NT2/D1 (cell line): ENCODE results near the gene RNF146.

Source experiments
- DNase-seq: peaks from one replicate; pipeline ENCODE4 v3.0.0-alpha.2; 2011; ENCODE audit warnings: low read depth, low spot score
- H3K27me3 ChIP-seq: 2 replicates; pipeline ENCODE4 v1.6.0; 2011; ENCODE audit warnings: mild to moderate bottlenecking; ENCODE audit not compliant: insufficient read length, insufficient read depth
- H3K36me3 ChIP-seq: 2 replicates; pipeline ENCODE4 v1.6.1; 2011; ENCODE audit warnings: mild to moderate bottlenecking, low read length, mixed read lengths; ENCODE audit not compliant: insufficient read depth, insufficient read length
- H3K4me1 ChIP-seq: 2 replicates; pipeline ENCODE4 v1.5.1; 2011; ENCODE audit not compliant: insufficient read depth, insufficient read length
- H3K4me3 ChIP-seq: 2 replicates; pipeline ENCODE4 v1.5.1; 2011; ENCODE audit warnings: low read depth; ENCODE audit not compliant: insufficient read length
- H3K9ac ChIP-seq: 2 replicates; pipeline ENCODE4 v1.6.0; 2011; ENCODE audit warnings: low read depth; ENCODE audit not compliant: insufficient read length
- H3K9me3 ChIP-seq: 2 replicates; pipeline ENCODE4 v1.5.1; 2011; ENCODE audit warnings: mild to moderate bottlenecking, low read length; ENCODE audit not compliant: insufficient read depth
- SUZ12 ChIP-seq: IDR thresholded peaks from 2 replicates; pipeline ENCODE4 v1.6.1; 2011; ENCODE audit not compliant: insufficient read length, insufficient read depth; ENCODE audit errors: extremely low read depth
- YY1 ChIP-seq: IDR thresholded peaks from 2 replicates; pipeline ENCODE4 v1.6.1; 2011; ENCODE audit not compliant: insufficient read length, insufficient read depth
- ZNF274 ChIP-seq: IDR thresholded peaks from 2 replicates; pipeline ENCODE4 v1.6.1; 2011; ENCODE audit warnings: mild to moderate bottlenecking, low read depth, low read length

The RNF146 gene

DNA sequence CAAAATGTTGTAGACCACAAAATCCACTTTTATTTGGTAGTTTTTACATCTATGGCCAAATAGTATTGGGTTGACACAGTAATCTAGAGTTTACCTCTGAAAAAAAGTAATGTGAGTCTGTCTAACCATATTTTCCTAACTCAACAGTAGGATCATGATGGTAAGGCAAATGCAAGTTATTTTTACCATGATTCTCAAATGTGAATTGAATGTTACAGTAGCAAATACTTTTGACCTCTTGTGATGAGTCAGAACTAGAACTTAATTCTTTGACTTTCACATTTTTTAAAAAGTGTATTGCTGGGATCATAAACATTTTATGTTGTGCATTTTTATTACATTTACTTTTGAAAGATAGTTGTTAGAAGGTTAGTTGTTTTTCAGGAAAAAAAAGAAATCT lies 22.0 kb downstream of the RNF146 start:
- Histone ChIP-seq H3K27me3 (no peaks in the 10 kb centered on the region), H3K9me3 (no peaks in the 10 kb centered on the region), H3K4me3 (no peak overlapping the region), H3K9ac (no peak overlapping the region), H3K36me3 (peaks cover 42% of the 10 kb centered on the region), H3K4me1 (no peaks in the 10 kb centered on the region)
- DNase-seq, result no peak
- TF ChIP-seq SUZ12, result no peak
- TF ChIP-seq ZNF274, result no peak
- TF ChIP-seq YY1, result no peak

DNA sequence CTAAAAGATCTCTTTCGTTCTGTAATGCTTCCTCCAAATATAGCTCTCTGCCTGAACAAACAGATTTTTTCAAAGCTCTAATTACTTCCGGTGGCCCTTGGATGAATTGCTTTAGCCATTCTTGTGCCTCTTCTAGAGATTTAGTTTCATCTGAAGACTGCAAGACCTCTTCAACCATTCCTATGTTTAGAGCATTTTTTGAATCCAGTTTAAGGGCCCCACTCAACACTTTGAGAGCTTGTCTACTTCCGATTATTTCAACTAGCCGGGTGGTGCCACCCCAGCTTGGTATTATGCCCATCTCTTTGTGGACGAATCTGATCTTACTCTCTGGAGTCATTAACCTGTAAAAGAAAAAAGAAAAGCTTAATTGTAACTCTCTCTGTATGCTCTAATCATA lies 23.3 kb downstream of the RNF146 start:
- DNase-seq, result no peak
- Histone ChIP-seq H3K4me1 (no peaks in the 10 kb centered on the region), H3K36me3 (peaks cover 43% of the 10 kb centered on the region), H3K27me3 (no peaks in the 10 kb centered on the region), H3K4me3 (no peak overlapping the region), H3K9ac (no peak overlapping the region), H3K9me3 (no peaks in the 10 kb centered on the region)
- TF ChIP-seq SUZ12, result no peak
- TF ChIP-seq ZNF274, result no peak
- no peak for TF ChIP-seq YY1

DNA sequence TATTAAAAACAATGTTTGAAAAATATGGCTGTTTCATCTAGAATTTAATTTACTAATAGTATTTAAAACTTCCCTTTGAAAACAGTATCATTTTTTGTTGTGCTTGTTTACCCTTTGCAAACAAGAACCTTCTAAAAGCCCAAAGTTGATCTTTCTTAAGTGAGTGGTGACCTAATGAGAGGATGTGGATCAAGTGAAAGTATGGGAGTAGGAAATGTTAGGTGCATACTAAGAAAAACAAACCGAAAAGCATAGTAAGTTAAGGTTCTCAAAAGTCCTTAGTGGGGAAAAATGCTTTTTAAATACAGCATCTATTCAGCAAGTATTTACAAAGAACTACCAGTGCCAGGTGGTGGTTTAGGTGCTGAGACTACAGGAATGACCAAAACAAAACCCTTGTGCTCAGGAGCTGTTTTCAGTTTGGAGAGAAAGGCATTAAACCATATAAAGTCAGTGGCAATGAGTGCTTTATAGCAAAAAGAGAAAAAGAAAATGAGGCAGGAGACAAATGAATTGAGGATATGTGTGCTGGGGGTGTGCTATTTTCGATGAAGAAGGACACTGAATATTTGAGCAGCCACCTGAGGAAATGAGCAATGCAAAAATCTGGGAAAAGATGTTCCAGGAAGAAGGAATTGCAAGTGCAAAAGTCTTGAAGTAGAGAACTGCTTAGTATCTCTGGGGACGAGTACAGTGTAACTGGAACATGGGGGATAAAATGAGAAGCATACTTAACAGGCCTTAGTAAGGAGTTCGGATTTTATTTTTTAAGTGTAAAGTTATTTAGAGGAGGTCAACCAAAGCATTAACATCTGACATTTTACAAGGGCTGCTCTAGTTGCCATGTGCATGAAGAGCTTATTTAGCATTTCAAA lies 24.0 kb downstream of the RNF146 start:
- TF ChIP-seq YY1, result no peak
- no peak for TF ChIP-seq SUZ12
- no peak overlapping the region for H3K9ac ChIP-seq
- no peak overlapping the region for H3K4me3 ChIP-seq
- H3K27me3 ChIP-seq, result no peaks in the 10 kb centered on the region
- DNase-seq, result no peak
- peaks cover 36% of the 10 kb centered on the region for H3K36me3 ChIP-seq
- no peaks in the 10 kb centered on the region for H3K9me3 ChIP-seq
- H3K4me1 ChIP-seq, result no peaks in the 10 kb centered on the region

DNA sequence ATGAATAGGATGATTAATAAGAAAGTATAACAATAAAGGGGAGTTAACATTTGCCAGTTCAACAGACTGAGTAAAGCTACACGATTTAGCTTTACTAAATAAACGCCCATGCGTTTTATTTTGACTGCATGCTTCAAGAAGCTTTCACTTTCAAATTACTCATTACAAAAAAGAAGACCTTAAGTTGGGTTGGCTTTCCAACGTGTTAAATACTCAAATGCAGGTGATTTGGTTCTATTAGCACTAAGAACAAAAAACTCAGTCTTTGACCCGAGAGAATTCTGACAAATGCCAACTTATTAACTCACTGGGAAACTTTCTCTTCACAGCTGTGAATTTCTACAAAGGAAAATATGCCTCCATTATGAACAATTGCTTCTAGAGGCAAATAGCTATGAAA lies 24.8 kb downstream of the RNF146 start:
- H3K27me3 ChIP-seq, result no peaks in the 10 kb centered on the region
- no peak for DNase-seq
- H3K36me3 ChIP-seq, result peaks cover 34% of the 10 kb centered on the region
- H3K4me3 ChIP-seq, result no peak overlapping the region
- no peaks in the 10 kb centered on the region for H3K9me3 ChIP-seq
- no peak overlapping the region for H3K9ac ChIP-seq
- TF ChIP-seq SUZ12 (no peak), ZNF274 (no peak), YY1 (no peak)
- no peaks in the 10 kb centered on the region for H3K4me1 ChIP-seq

DNA sequence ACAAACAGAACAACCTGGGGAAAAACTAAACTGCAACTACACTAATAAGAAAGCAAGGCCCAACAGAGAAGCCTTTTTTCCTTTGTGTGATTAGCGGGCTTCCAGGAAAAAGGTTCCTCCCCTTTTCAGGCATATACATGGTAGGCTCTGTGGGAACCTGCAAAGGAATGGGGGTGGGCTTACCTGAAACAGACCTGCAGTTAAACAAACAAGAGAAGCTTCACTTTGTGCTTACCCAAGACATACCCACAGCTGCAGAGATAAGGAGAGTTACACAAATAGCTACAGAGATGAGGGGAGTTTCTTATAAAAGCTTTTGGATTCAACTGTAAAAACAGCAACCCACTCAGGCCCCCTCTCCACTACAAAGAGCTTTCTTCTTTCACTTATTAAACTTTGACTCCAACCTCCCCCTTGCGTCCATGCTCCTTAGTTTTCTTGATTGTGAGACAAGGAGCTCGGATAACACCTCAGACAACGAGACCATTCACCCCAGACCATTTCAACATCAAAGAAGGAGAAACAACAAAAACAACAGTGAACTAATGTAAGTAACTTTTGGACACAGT lies 30.9 kb downstream of the RNF146 start:
- TF ChIP-seq ZNF274, result no peak
- TF ChIP-seq YY1, result no peak
- no peak for TF ChIP-seq SUZ12
- DNase-seq, result no peak
- no peak overlapping the region for H3K9ac ChIP-seq
- H3K36me3 ChIP-seq, result peaks cover 16% of the 10 kb centered on the region
- H3K9me3 ChIP-seq, result peaks cover 10% of the 10 kb centered on the region; the same call in 1 of the 2 replicates
- H3K4me3 ChIP-seq, result no peak overlapping the region
- no peaks in the 10 kb centered on the region for H3K27me3 ChIP-seq
- H3K4me1 ChIP-seq, result no peaks in the 10 kb centered on the region

DNA sequence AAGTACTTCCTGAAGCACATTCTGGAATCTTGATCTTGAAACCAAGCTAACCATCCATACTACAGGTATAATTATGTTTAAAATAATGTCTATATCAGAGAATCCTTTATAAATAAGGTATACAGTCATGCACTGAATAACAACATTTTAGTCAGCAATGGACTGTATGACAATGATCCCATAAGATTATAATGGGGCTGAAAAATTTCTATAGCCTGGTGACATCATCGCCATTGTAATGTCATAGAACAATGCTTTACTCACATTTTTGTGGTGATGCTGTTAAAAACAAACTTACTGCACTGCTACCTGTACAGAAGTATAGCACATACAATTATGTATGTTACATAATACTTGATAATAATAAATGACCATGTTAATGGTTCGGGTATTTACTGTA lies 31.8 kb downstream of the RNF146 start:
- Histone ChIP-seq H3K9me3 (peaks cover 10% of the 10 kb centered on the region; the same call in 1 of the 2 replicates), H3K36me3 (peaks cover 16% of the 10 kb centered on the region), H3K4me3 (no peak overlapping the region), H3K9ac (no peak overlapping the region), H3K4me1 (no peaks in the 10 kb centered on the region), H3K27me3 (no peaks in the 10 kb centered on the region)
- no peak for TF ChIP-seq YY1
- DNase-seq, result no peak

DNA sequence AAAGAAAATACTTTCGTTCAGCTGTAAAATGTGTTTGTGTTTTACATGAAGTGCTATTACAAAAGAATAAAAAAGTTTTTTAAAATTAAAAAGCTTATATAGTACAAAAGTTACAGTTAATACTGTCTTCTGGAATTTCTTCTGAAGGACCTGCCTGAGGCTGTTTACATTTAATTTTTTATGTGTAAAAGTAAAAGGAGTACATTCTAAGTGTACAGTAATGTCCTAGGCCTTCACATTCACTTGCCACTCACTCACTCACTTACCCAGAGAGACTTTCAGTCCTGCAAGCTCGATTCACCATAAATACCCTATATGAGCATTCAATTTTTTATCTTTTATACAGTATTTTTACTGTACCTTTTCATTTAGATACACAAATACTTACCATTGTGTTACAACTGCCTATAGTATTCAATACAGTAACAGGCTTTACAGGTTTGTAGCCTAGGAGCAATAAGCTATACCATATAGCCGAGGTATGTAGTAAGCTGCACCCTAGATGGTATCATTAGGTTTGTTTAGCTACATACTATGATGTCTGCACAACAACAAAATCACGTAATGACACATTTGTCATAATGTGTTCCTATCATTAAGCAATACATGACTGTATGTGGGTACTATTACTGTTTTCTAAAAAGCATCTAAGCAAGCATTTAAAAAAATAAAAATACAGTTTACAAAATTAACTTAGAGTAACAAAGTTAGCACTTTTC lies 33.0 kb downstream of the RNF146 start:
- no peaks in the 10 kb centered on the region for H3K27me3 ChIP-seq
- H3K9ac ChIP-seq, result no peak overlapping the region
- TF ChIP-seq ZNF274, result no peak
- no peaks in the 10 kb centered on the region for H3K4me1 ChIP-seq
- DNase-seq, result no peak
- no peak overlapping the region for H3K4me3 ChIP-seq
- peaks cover 16% of the 10 kb centered on the region for H3K36me3 ChIP-seq
- H3K9me3 ChIP-seq, result peaks cover 10% of the 10 kb centered on the region; the same call in 1 of the 2 replicates
